CD14-positive monocyte (primary cell): ENCODE data around the gene POU1F1. TPM values are rescaled to one million over a fixed set of nuclear protein-coding genes. Genes with fewer than 3 reads are reported as not detected.

Experiments used
- DNase-seq, 3 donors: peaks; one replicate each; pipeline ENCODE4 v3.0.0-alpha.2; 2011 to 2022
- H2AFZ ChIP-seq: 2 replicates; pipeline ENCODE4 v1.6.0; 2012; ENCODE audit warnings: mild to moderate bottlenecking, low read depth, low read length, inconsistent platforms; ENCODE audit not compliant: insufficient read depth, poor library complexity, severe bottlenecking
- H3K27ac ChIP-seq, 2 donors: 1 replicate in 1 of 2; 2 replicates in 1 of 2; pipeline ENCODE4 v1.5.1; 2012 to 2013; ENCODE audit warnings: low read length in 2 of 2, control low read depth in 1 of 2, inconsistent platforms in 1 of 2, low read depth in 1 of 2, mild to moderate bottlenecking in 1 of 2
- H3K27me3 ChIP-seq, 2 donors: one replicate each; pipeline versions ENCODE4 v1.6.0 to v1.6.1; 2011 to 2013; ENCODE audit warnings: low read length in 2 of 2; ENCODE audit not compliant: control insufficient read depth in 2 of 2, insufficient read depth in 2 of 2
- H3K36me3 ChIP-seq, 2 donors: replicated peaks in 1 of 2; 1 replicate in 1 of 2; 2 replicates in 1 of 2; pipeline versions ENCODE4 v1.5.1 to v1.6.1; 2012 to 2013; ENCODE audit warnings: low read length in 2 of 2, control low read depth in 1 of 2, inconsistent platforms in 1 of 2, mild to moderate bottlenecking in 1 of 2; ENCODE audit not compliant: insufficient read depth in 2 of 2, control insufficient read depth in 1 of 2
- H3K4me1 ChIP-seq, 2 donors: 1 replicate in 1 of 2; 2 replicates in 1 of 2; pipeline versions ENCODE4 v1.5.1 to v1.6.1; 2012 to 2013; ENCODE audit warnings: low read length in 2 of 2, control low read depth in 1 of 2, inconsistent platforms in 1 of 2, mild to moderate bottlenecking in 1 of 2, moderate library complexity in 1 of 2; ENCODE audit not compliant: insufficient read depth in 2 of 2, control insufficient read depth in 1 of 2
- H3K4me2 ChIP-seq: replicated peaks from 2 replicates; pipeline ENCODE3; 2012; ENCODE audit warnings: low read length, moderate library complexity, mild to moderate bottlenecking; ENCODE audit not compliant: poor library complexity, severe bottlenecking; ENCODE audit errors: extremely low read depth
- H3K4me3 ChIP-seq, 3 experiments: fragments of 200-600 bp in 1 of 3; sonication (generic) in 1 of 3; replicated peaks in 1 of 3; 1 replicate in 2 of 3; 2 replicates in 1 of 3; pipeline ENCODE4 v1.5.1; 2011 to 2013; ENCODE audit warnings: low read length in 3 of 3, mild to moderate bottlenecking in 3 of 3, control low read depth in 2 of 3, low read depth in 2 of 3, inconsistent platforms in 1 of 3, moderate library complexity in 1 of 3
- H3K79me2 ChIP-seq: 2 replicates; pipeline ENCODE4 v1.6.0; 2012; ENCODE audit warnings: mild to moderate bottlenecking, control low read depth, inconsistent platforms, low read length, moderate library complexity; ENCODE audit not compliant: insufficient read depth
- H3K9ac ChIP-seq: 2 replicates; pipeline ENCODE4 v1.6.0; 2017; ENCODE audit warnings: low read length, mild to moderate bottlenecking; ENCODE audit not compliant: insufficient read depth, poor library complexity, severe bottlenecking
- H3K9me3 ChIP-seq, 2 donors: replicated peaks in 1 of 2; 1 replicate in 1 of 2; 2 replicates in 1 of 2; pipeline versions ENCODE4 v1.5.1 to v1.6.1; 2012 to 2013; ENCODE audit warnings: low read length in 2 of 2, control low read depth in 1 of 2; ENCODE audit not compliant: control insufficient read depth in 1 of 2, insufficient read depth in 1 of 2
- H4K20me1 ChIP-seq: 2 replicates; pipeline ENCODE4 v1.6.0; 2012; ENCODE audit warnings: mild to moderate bottlenecking, low read length, control low read depth, moderate library complexity; ENCODE audit not compliant: insufficient read depth
- H3K27ac Mint-ChIP-seq, 7 donors: one replicate each; pipeline ENCODE4 v1.8.0; 2020; ENCODE audit warnings: mild to moderate bottlenecking in 7 of 7, mixed read lengths in 7 of 7, moderate library complexity in 6 of 7, inconsistent platforms in 2 of 7
- H3K27me3 Mint-ChIP-seq, 3 donors: one replicate each; pipeline ENCODE4 v1.8.0; 2021 to 2022; ENCODE audit warnings: low read depth in 3 of 3, mild to moderate bottlenecking in 3 of 3, mixed read lengths in 3 of 3, moderate library complexity in 3 of 3, inconsistent platforms in 1 of 3
- H3K36me3 Mint-ChIP-seq, 2 donors: one replicate each; pipeline ENCODE4 v1.8.0; 2020; ENCODE audit warnings: mixed read lengths in 2 of 2, inconsistent platforms in 1 of 2, mild to moderate bottlenecking in 1 of 2
- H3K4me1 Mint-ChIP-seq: one replicate; pipeline ENCODE4 v1.8.0; 2020; ENCODE audit warnings: mild to moderate bottlenecking, mixed read lengths
- H3K4me3 Mint-ChIP-seq, 2 donors: one replicate each; pipeline ENCODE4 v1.8.0; 2020; ENCODE audit warnings: mild to moderate bottlenecking in 2 of 2, mixed read lengths in 2 of 2, moderate library complexity in 1 of 2
- H3K9me3 Mint-ChIP-seq, 7 donors: one replicate each; pipeline ENCODE4 v1.8.0; 2020 to 2022; ENCODE audit warnings: mixed read lengths in 7 of 7, mild to moderate bottlenecking in 6 of 7, moderate library complexity in 6 of 7, inconsistent platforms in 2 of 7
- WGBS: methylation state at CpG from one replicate; pipeline ENCODE4 v1.1.5; 2013; ENCODE audit warnings: missing lambda C conversion rate; ENCODE audit not compliant: insufficient coverage; 5-methylcytosine and 5-hydroxymethylcytosine counted together
- intact Hi-C, 2 donors: fragments of 100-400 bp; cut with micrococcal nuclease; formaldehyde crosslinking; loops; one replicate each; pipeline versions ENCODE4 v1.15.0 to v1.15.1; 2023
- polyA plus RNA-seq, 3 donors: library from polyadenylated mRNA; depleted of rRNA in 1 of 3; unstranded in 2 of 3; stranded (reverse) in 1 of 3; fragments of 300-500 nt in 2 of 3; fragments of >200 nt in 1 of 3; fragmentation: Illumina TruSeq in 2 of 3; gene quantifications; 1 replicate in 2 of 3; 2 replicates in 1 of 3; pipeline ENCODE4 v1.2.3, GENCODE V29; 2012 to 2021
- TF ChIP-seq, protein P1 (sequence below): fragments of 200-600 bp; IDR thresholded peaks from one replicate; pipeline ENCODE4 v1.8.0; 2022; ENCODE audit warnings: antibody characterized with exemption, mild to moderate bottlenecking

The POU1F1 gene
- polyA plus RNA-seq, 3 donors = not detected

DNA sequence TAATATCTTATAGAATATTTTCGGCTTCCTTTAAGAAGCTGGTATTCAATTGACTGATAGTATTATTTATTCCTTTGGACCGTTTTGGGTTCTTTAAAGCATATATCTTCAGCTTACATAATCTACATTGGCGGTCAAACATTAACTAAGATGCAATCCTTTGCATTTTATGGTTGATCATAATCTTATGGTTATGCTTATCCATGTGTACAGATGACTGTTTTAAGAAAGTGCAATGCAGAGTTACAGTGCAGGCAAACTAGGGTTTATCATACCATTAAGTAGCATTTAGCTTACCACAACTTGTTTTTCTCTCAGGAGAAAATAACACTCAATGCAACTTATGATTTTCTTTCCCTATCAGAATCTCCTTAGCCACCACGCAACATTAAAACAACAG, 41.4 kb upstream of the POU1F1 start:
- H2AFZ ChIP-seq = no peak overlapping the region

GRCh38 chr3:87313641-87314040, 37.3 kb upstream of the POU1F1 start:
- no peaks in the 10 kb centered on the region for H3K9me3 Mint-ChIP-seq
- Histone ChIP-seq H3K27ac (no peak overlapping the region), H3K36me3 (no peaks in the 10 kb centered on the region), H3K9ac (no peak overlapping the region), H3K27me3 (no peaks in the 10 kb centered on the region), H2AFZ (no peak overlapping the region), H4K20me1 (no peaks in the 10 kb centered on the region), H3K9me3 (no peaks in the 10 kb centered on the region), H3K79me2 (no peaks in the 10 kb centered on the region), H3K4me2 (no peak overlapping the region), H3K4me1 (no peaks in the 10 kb centered on the region), H3K4me3 (no peak overlapping the region)
- no peak overlapping the region for H3K27ac Mint-ChIP-seq
- H3K4me1 Mint-ChIP-seq = no peaks in the 10 kb centered on the region
- H3K27me3 Mint-ChIP-seq = no peaks in the 10 kb centered on the region
- DNase-seq = no peak
- no peak overlapping the region for H3K4me3 Mint-ChIP-seq
- intact Hi-C loops = no loop called here
- no CpG with 5 or more reads among the region's 1 CpG for WGBS
- TF ChIP-seq, protein P1, sequence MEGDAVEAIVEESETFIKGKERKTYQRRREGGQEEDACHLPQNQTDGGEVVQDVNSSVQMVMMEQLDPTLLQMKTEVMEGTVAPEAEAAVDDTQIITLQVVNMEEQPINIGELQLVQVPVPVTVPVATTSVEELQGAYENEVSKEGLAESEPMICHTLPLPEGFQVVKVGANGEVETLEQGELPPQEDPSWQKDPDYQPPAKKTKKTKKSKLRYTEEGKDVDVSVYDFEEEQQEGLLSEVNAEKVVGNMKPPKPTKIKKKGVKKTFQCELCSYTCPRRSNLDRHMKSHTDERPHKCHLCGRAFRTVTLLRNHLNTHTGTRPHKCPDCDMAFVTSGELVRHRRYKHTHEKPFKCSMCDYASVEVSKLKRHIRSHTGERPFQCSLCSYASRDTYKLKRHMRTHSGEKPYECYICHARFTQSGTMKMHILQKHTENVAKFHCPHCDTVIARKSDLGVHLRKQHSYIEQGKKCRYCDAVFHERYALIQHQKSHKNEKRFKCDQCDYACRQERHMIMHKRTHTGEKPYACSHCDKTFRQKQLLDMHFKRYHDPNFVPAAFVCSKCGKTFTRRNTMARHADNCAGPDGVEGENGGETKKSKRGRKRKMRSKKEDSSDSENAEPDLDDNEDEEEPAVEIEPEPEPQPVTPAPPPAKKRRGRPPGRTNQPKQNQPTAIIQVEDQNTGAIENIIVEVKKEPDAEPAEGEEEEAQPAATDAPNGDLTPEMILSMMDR = no peak
- no peaks in the 10 kb centered on the region for H3K36me3 Mint-ChIP-seq

More for the DNA sequence above, 41.4 kb upstream of the POU1F1 start:
- Histone ChIP-seq H3K27me3 (no peaks in the 10 kb centered on the region), H3K4me3 (no peak overlapping the region), H3K9me3 (no peaks in the 10 kb centered on the region), H3K79me2 (no peaks in the 10 kb centered on the region), H3K9ac (no peak overlapping the region), H3K4me1 (no peaks in the 10 kb centered on the region), H3K4me2 (no peak overlapping the region), H3K27ac (no peak overlapping the region), H3K36me3 (no peaks in the 10 kb centered on the region), H4K20me1 (no peaks in the 10 kb centered on the region)
- Mint-ChIP-seq H3K27ac (no peak overlapping the region), H3K36me3 (no peaks in the 10 kb centered on the region), H3K4me1 (no peaks in the 10 kb centered on the region), H3K9me3 (peaks cover 0 to 3% (median 0%) of the 10 kb centered on the region in 7 donors), H3K27me3 (peaks cover 0 to 2% (median 0%) of the 10 kb centered on the region in 3 donors), H3K4me3 (no peak overlapping the region)
- TF ChIP-seq, protein P1 = no peak
- no peak for DNase-seq
- no CpG with 5 or more reads among the region's 4 CpGs for WGBS
- intact Hi-C loops = no loop called here
